DOHH2 (cell line): ENCODE data around the gene IGSF5.
A peak's percentile ranks its signal among the peaks of the same experiment; 100 is the strongest.

Experiments used
- H3F3A ChIP-seq: fragments of 200-600 bp; sonication (generic), shearing (Covaris generic); 2 replicates; pipeline ENCODE4 v1.6.0; 2016; ENCODE audit warnings: antibody characterized with exemption, mild to moderate bottlenecking; ENCODE audit not compliant: control insufficient read depth, insufficient read depth
- H3K27ac ChIP-seq: fragments of 200-600 bp; sonication (generic); 2 replicates; pipeline ENCODE4 v1.5.1; 2014; ENCODE audit warnings: low read depth, mild to moderate bottlenecking, low read length, moderate library complexity
- H3K27me3 ChIP-seq: fragments of 200-600 bp; sonication (generic); 2 replicates; pipeline ENCODE4 v1.6.1; 2014; ENCODE audit warnings: mild to moderate bottlenecking, low read length, mixed read lengths; ENCODE audit not compliant: control insufficient read depth
- H3K36me3 ChIP-seq: fragments of 200-600 bp; sonication (generic); 2 replicates; pipeline ENCODE4 v1.6.1; 2014; ENCODE audit warnings: mild to moderate bottlenecking, low read length, moderate library complexity, mixed read lengths; ENCODE audit not compliant: control insufficient read depth
- H3K4me1 ChIP-seq: fragments of 200-600 bp; sonication (generic); 2 replicates; pipeline ENCODE4 v1.6.1; 2014; ENCODE audit warnings: mild to moderate bottlenecking, low read length, mixed read lengths; ENCODE audit not compliant: control insufficient read depth
- H3K4me2 ChIP-seq: fragments of 200-600 bp; sonication (generic); 2 replicates; pipeline ENCODE4 v1.6.0; 2014; ENCODE audit warnings: mild to moderate bottlenecking, low read length, moderate library complexity
- H3K4me3 ChIP-seq: fragments of 200-600 bp; sonication (generic); 2 replicates; pipeline ENCODE4 v1.5.1; 2014; ENCODE audit warnings: mild to moderate bottlenecking, low read length, mixed read lengths
- H3K79me2 ChIP-seq: fragments of 200-600 bp; sonication (generic); 2 replicates; pipeline ENCODE4 v1.6.1; 2014; ENCODE audit warnings: mild to moderate bottlenecking, low read length, mixed read lengths; ENCODE audit not compliant: control insufficient read depth
- H3K9me2 ChIP-seq: fragments of 200-600 bp; sonication (generic); replicated peaks from 2 replicates; pipeline ENCODE4 v1.6.1; 2014; ENCODE audit warnings: mild to moderate bottlenecking, low read length, mixed read lengths; ENCODE audit not compliant: control insufficient read depth
- H3K9me3 ChIP-seq: fragments of 200-600 bp; sonication (generic); 2 replicates; pipeline ENCODE4 v1.6.1; 2014; ENCODE audit warnings: antibody characterized with exemption, low read length, mixed read lengths; ENCODE audit not compliant: control insufficient read depth, insufficient read depth
- H4K20me1 ChIP-seq: fragments of 200-600 bp; sonication (generic); 2 replicates; pipeline ENCODE4 v1.6.0; 2014; ENCODE audit warnings: low read depth, mild to moderate bottlenecking, antibody characterized with exemption, low read length, moderate library complexity; ENCODE audit not compliant: control insufficient read depth, insufficient read depth
- CTCF ChIP-seq: fragments of 200-600 bp; sonication (generic); IDR thresholded peaks from one replicate; pipeline ENCODE4 v1.5.1; 2014; ENCODE audit warnings: antibody characterized with exemption, mild to moderate bottlenecking, low read depth, low read length; ENCODE audit not compliant: poor library complexity, severe bottlenecking
- EZH2phosphoT487 ChIP-seq: fragments of 200-600 bp; sonication (generic); IDR thresholded peaks from 2 replicates; pipeline ENCODE4 v1.6.1; 2017; ENCODE audit warnings: borderline replicate concordance, mild to moderate bottlenecking, antibody characterized with exemption, low read length, moderate library complexity, mixed read lengths

The IGSF5 gene

GRCh38 chr21:39724944-39725343 is 20.0 kb upstream of the IGSF5 start:
- TF ChIP-seq EZH2phosphoT487 (no peak), CTCF (no peak)
- no peaks in the 10 kb centered on the region for H3K27me3 ChIP-seq
- H3K36me3 ChIP-seq: no peaks in the 10 kb centered on the region

GRCh38 chr21:39726133-39726532 is 18.9 kb upstream of the IGSF5 start:
- Histone ChIP-seq H3K27me3 (no peaks in the 10 kb centered on the region), H3F3A (no peaks in the 10 kb centered on the region), H3K36me3 (no peaks in the 10 kb centered on the region), H4K20me1 (no peaks in the 10 kb centered on the region), H3K9me2 (no peaks in the 10 kb centered on the region), H3K79me2 (no peaks in the 10 kb centered on the region), H3K9me3 (no peaks in the 10 kb centered on the region), H3K27ac (no peak overlapping the region), H3K4me3 (no peak overlapping the region), H3K4me2 (no peak overlapping the region), H3K4me1 (no peaks in the 10 kb centered on the region)
- TF ChIP-seq EZH2phosphoT487 (no peak), CTCF (peak; percentile 40)

More at GRCh38 chr21:39724944-39725343, 20.0 kb upstream of the IGSF5 start:
- Histone ChIP-seq H3K9me3 (no peaks in the 10 kb centered on the region), H3K4me1 (no peaks in the 10 kb centered on the region), H3K9me2 (no peaks in the 10 kb centered on the region), H4K20me1 (no peaks in the 10 kb centered on the region), H3K27ac (no peak overlapping the region), H3F3A (no peaks in the 10 kb centered on the region), H3K4me3 (no peak overlapping the region), H3K79me2 (no peaks in the 10 kb centered on the region), H3K4me2 (no peak overlapping the region)

GRCh38 chr21:39727401-39728120 is 17.4 kb upstream of the IGSF5 start:
- H3K27me3 ChIP-seq: no peaks in the 10 kb centered on the region
- no peaks in the 10 kb centered on the region for H3K79me2 ChIP-seq
- no peaks in the 10 kb centered on the region for H3F3A ChIP-seq
- H3K9me3 ChIP-seq: no peaks in the 10 kb centered on the region
- no peaks in the 10 kb centered on the region for H3K4me1 ChIP-seq
- H3K36me3 ChIP-seq: no peaks in the 10 kb centered on the region
- no peak overlapping the region for H3K4me2 ChIP-seq
- H4K20me1 ChIP-seq: no peaks in the 10 kb centered on the region
- H3K9me2 ChIP-seq: no peaks in the 10 kb centered on the region
- no peak for TF ChIP-seq CTCF
- TF ChIP-seq EZH2phosphoT487: no peak
- no peak overlapping the region for H3K27ac ChIP-seq
- H3K4me3 ChIP-seq: no peak overlapping the region
